ENCODE data around the gene RNASE12. TPM values are rescaled to one million over a fixed set of nuclear protein-coding genes. Genes with fewer than 3 reads are reported as not detected.

The RNASE12 gene
- total RNA-seq, 2 experiments from 2014 or later = not detected

GRCh38 chr14:20611277-20611676, 20.1 kb upstream of the RNASE12 start:
- Mint-ChIP-seq H3K36me3 (ENCODE audit: low read depth) (no peaks in the 10 kb centered on the region), H3K27ac (no peak overlapping the region), H3K4me1 (ENCODE audit: low read depth) (peaks cover 4% of the 10 kb centered on the region), H3K27me3 (ENCODE audit: low read depth) (no peaks in the 10 kb centered on the region), H3K4me3 (no peak overlapping the region), H3K9me3 (no peaks in the 10 kb centered on the region)
- intact Hi-C loops (cut with micrococcal nuclease) = loop anchor here (5.0 kb wide), 2 partner anchors 171 to 261 kb away; partner anchors contain the start of gene RNASE6
- CTCF ChIA-PET = interaction anchor here (0.6 to 5.7 kb wide), 10 partner anchors 11 to 285 kb away, joined by 3 to 48 read pairs (median 12); partner anchors contain the start of genes PARP2 and RNASE4
- DNase-seq = no peak

- H3K4me3 Mint-ChIP-seq = no peak overlapping the region
- H3K27me3 Mint-ChIP-seq (ENCODE audit: low read depth) = no peaks in the 10 kb centered on the region
- H3K9me3 Mint-ChIP-seq = no peaks in the 10 kb centered on the region
- H3K36me3 Mint-ChIP-seq (ENCODE audit: low read depth) = no peaks in the 10 kb centered on the region
- DNase-seq = peak; percentile 88
- peaks cover 4% of the 10 kb centered on the region for H3K4me1 Mint-ChIP-seq (ENCODE audit: low read depth)
- intact Hi-C loops (cut with micrococcal nuclease) = loop anchor here (5.0 kb wide), 2 partner anchors 172 to 262 kb away; partner anchors contain the start of gene RNASE6
- no peak overlapping the region for H3K27ac Mint-ChIP-seq
- CTCF ChIA-PET = interaction anchor here (0.6 to 5.7 kb wide), 22 partner anchors 9 to 681 kb away, joined by 3 to 48 read pairs (median 6); partner anchors contain the start of genes PARP2 and RNASE4
These were observed 19.0 kb upstream of the RNASE12 start for GRCh38 chr14:20610002-20610765.

GRCh38 chr14:20609215-20610001, 18.2 kb upstream of the RNASE12 start:
- CTCF ChIA-PET = interaction anchor here (0.6 to 5.7 kb wide), 23 partner anchors 9 to 682 kb away, joined by 3 to 48 read pairs (median 5); partner anchors contain the start of genes PARP2 and RNASE4
- Mint-ChIP-seq H3K27me3 (ENCODE audit: low read depth) (no peaks in the 10 kb centered on the region), H3K4me1 (ENCODE audit: low read depth) (peaks cover under 1% of the 10 kb centered on the region), H3K36me3 (ENCODE audit: low read depth) (no peaks in the 10 kb centered on the region), H3K9me3 (no peaks in the 10 kb centered on the region), H3K4me3 (no peak overlapping the region), H3K27ac (no peak overlapping the region)
- intact Hi-C loops (cut with micrococcal nuclease) = loop anchor here (1.0 to 5.0 kb wide), 10 partner anchors 54 to 304 kb away; partner anchors contain the start of genes APEX1, RNASE6, TEP1 and TTC5
- peak; percentile 71 for DNase-seq

GRCh38 chr14:20608383-20609110, 17.4 kb upstream of the RNASE12 start:
- intact Hi-C loops (cut with micrococcal nuclease) = loop anchor here (1.0 kb wide), 8 partner anchors 55 to 303 kb away; partner anchors contain the start of genes APEX1, TEP1 and TTC5
- Mint-ChIP-seq H3K4me1 (ENCODE audit: low read depth) (no peaks in the 10 kb centered on the region), H3K4me3 (no peak overlapping the region), H3K27me3 (ENCODE audit: low read depth) (no peaks in the 10 kb centered on the region), H3K36me3 (ENCODE audit: low read depth) (no peaks in the 10 kb centered on the region), H3K9me3 (no peaks in the 10 kb centered on the region), H3K27ac (peak overlapping the region; percentile 13)
- no peak for DNase-seq
- CTCF ChIA-PET = interaction anchor here (0.7 to 5.7 kb wide), 18 partner anchors 8 to 362 kb away, joined by 3 to 48 read pairs (median 8); partner anchors contain the start of genes PARP2, PIP4P1, RNASE4 and TEP1

GRCh38 chr14:20607617-20608016, 16.4 kb upstream of the RNASE12 start:
- intact Hi-C loops (cut with micrococcal nuclease) = no loop called here
- no peak overlapping the region for H3K4me3 Mint-ChIP-seq
- peak; percentile 19 for DNase-seq

GRCh38 chr14:20606902-20607242, 15.7 kb upstream of the RNASE12 start:
- H3K27me3 Mint-ChIP-seq (ENCODE audit: low read depth) = no peaks in the 10 kb centered on the region
- DNase-seq = no peak
- no peak overlapping the region for H3K4me3 Mint-ChIP-seq
- intact Hi-C loops (cut with micrococcal nuclease) = no loop called here
- H3K36me3 Mint-ChIP-seq (ENCODE audit: low read depth) = no peaks in the 10 kb centered on the region
- CTCF ChIA-PET = interaction anchor here (0.8 to 5.7 kb wide), 8 partner anchors 76 to 280 kb away, joined by 3 to 48 read pairs (median 10); partner anchors contain the start of gene PARP2
- H3K27ac Mint-ChIP-seq = no peak overlapping the region
- H3K9me3 Mint-ChIP-seq = no peaks in the 10 kb centered on the region
- H3K4me1 Mint-ChIP-seq (ENCODE audit: low read depth) = no peaks in the 10 kb centered on the region

More at GRCh38 chr14:20607617-20608016, 16.4 kb upstream of the RNASE12 start:
- no peaks in the 10 kb centered on the region for H3K9me3 Mint-ChIP-seq
- H3K27ac Mint-ChIP-seq = no peak overlapping the region
- H3K27me3 Mint-ChIP-seq (ENCODE audit: low read depth) = no peaks in the 10 kb centered on the region
- no peaks in the 10 kb centered on the region for H3K4me1 Mint-ChIP-seq (ENCODE audit: low read depth)
- CTCF ChIA-PET = interaction anchor here (0.9 to 5.7 kb wide), 12 partner anchors 7 to 281 kb away, joined by 3 to 48 read pairs (median 10); partner anchors contain the start of genes PARP2, PIP4P1 and TEP1
- H3K36me3 Mint-ChIP-seq (ENCODE audit: low read depth) = no peaks in the 10 kb centered on the region

GRCh38 chr14:20606190-20606901, 15.2 kb upstream of the RNASE12 start:
- H3K9me3 Mint-ChIP-seq = no peaks in the 10 kb centered on the region
- no peak overlapping the region for H3K27ac Mint-ChIP-seq
- DNase-seq = peak; percentile 24
- no peaks in the 10 kb centered on the region for H3K27me3 Mint-ChIP-seq (ENCODE audit: low read depth)
- H3K36me3 Mint-ChIP-seq (ENCODE audit: low read depth) = no peaks in the 10 kb centered on the region
- H3K4me1 Mint-ChIP-seq (ENCODE audit: low read depth) = no peaks in the 10 kb centered on the region
- H3K4me3 Mint-ChIP-seq = no peak overlapping the region
- intact Hi-C loops (cut with micrococcal nuclease) = no loop called here
- CTCF ChIA-PET = interaction anchor here (0.8 to 5.7 kb wide), 6 partner anchors 75 to 280 kb away, joined by 3 to 48 read pairs (median 18); partner anchors contain the start of gene PARP2

GRCh38 chr14:20603813-20604690, 12.9 kb upstream of the RNASE12 start:
- no peaks in the 10 kb centered on the region for H3K36me3 Mint-ChIP-seq (ENCODE audit: low read depth)
- H3K4me3 Mint-ChIP-seq = no peak overlapping the region
- intact Hi-C loops (cut with micrococcal nuclease) = no loop called here
- CTCF ChIA-PET = interaction anchor here (0.8 to 1.3 kb wide), 3 partner anchors 64 to 276 kb away, joined by 3 to 5 read pairs (median 3); no protein-coding TSS in a partner anchor
- no peaks in the 10 kb centered on the region for H3K4me1 Mint-ChIP-seq (ENCODE audit: low read depth)
- H3K27ac Mint-ChIP-seq = no peak overlapping the region
- no peak for DNase-seq
- no peaks in the 10 kb centered on the region for H3K27me3 Mint-ChIP-seq (ENCODE audit: low read depth)
- no peaks in the 10 kb centered on the region for H3K9me3 Mint-ChIP-seq

- H3K27ac Mint-ChIP-seq = no peak overlapping the region
- no peak for DNase-seq
- no peaks in the 10 kb centered on the region for H3K36me3 Mint-ChIP-seq (ENCODE audit: low read depth)
- no peaks in the 10 kb centered on the region for H3K9me3 Mint-ChIP-seq
- CTCF ChIA-PET = no interaction called here
- intact Hi-C loops (cut with micrococcal nuclease) = no loop called here
- H3K4me1 Mint-ChIP-seq (ENCODE audit: low read depth) = no peaks in the 10 kb centered on the region
- H3K27me3 Mint-ChIP-seq (ENCODE audit: low read depth) = no peaks in the 10 kb centered on the region
- no peak overlapping the region for H3K4me3 Mint-ChIP-seq
These were observed 11.4 kb upstream of the RNASE12 start for GRCh38 chr14:20602583-20602982.

GRCh38 chr14:20601522-20601921, 10.3 kb upstream of the RNASE12 start:
- no peak for DNase-seq
- Mint-ChIP-seq H3K27ac (no peak overlapping the region), H3K36me3 (ENCODE audit: low read depth) (no peaks in the 10 kb centered on the region), H3K9me3 (no peaks in the 10 kb centered on the region), H3K4me1 (ENCODE audit: low read depth) (no peaks in the 10 kb centered on the region), H3K4me3 (no peak overlapping the region), H3K27me3 (ENCODE audit: low read depth) (no peaks in the 10 kb centered on the region)
- intact Hi-C loops (cut with micrococcal nuclease) = no loop called here
- CTCF ChIA-PET = interaction anchor here (1.6 to 2.4 kb wide), 2 partner anchors 8 to 71 kb away, joined by 3 to 13 read pairs; no protein-coding TSS in a partner anchor
